GM19035 (cell line): ENCODE results near the gene SDK1.
"Not testable (repeated sequence)": the region's sequence is repeated elsewhere in the genome, so short reads cannot be mapped to it uniquely, and the experiment has no call there.

Experiments used
- ATAC-seq: cut with Tn5 transposase; IDR thresholded peaks from one replicate; pipeline ENCODE4 v1.9.1; 2021; ENCODE audit not compliant: unreplicated experiment

The SDK1 gene

DNA sequence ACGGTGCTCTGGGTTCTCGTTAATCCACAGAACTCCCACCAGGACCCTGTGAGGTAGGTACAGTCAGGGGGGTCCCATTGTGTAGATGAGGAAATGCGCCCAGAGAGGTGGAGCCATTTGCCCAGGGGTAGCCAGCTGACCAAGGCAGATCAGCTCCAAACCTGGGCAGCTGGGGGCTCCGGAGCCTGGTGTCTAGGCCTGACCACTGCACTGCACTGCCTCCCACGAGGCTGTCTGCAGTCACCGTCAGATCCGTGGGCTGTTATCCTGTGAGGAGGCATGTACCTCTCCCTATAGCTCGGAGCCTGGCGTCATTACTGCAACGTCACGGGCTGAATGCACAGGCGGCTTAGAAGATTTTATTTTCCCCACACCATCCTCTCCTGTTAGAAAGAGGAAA lies 969.2 kb downstream of the SDK1 start:
- no peak for ATAC-seq

DNA sequence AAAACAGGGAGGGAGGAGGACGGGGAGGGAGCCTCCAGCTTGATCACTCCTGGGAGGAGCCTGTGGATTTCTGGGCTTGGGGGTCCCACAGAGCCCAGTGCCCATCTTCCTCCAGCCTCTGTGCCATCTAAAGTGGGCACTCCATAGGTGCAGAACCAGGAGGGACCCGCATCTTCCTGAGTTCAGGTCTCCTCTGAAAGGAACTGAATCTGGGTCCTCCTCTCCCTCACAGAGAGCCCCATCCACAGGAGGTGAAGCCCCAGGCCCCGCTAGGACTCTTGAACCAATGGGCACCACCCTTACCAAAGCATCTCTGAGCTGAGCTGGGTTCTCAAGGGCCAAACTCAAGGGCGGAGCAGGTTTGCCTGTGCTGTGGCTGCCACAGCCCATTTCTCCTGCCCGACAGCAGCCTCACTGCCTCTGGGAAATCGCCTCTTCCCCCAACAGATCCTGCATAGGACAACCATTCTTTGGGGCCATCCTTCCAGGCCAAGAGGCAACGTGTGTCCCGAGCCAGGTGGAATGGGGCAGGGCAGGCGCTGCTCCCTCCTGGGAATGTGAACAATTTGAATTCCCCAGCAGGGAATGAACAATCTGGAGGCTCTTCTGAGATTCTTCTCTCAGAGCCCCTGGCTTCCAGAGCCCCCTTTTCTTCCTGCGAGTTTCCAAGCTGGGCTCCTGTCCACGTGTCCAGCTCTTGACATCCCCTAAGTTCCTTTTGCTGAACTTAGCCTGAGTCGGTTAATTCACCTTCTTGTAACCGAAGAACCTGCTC lies 970.1 kb downstream of the SDK1 start:
- ATAC-seq = no peak

DNA sequence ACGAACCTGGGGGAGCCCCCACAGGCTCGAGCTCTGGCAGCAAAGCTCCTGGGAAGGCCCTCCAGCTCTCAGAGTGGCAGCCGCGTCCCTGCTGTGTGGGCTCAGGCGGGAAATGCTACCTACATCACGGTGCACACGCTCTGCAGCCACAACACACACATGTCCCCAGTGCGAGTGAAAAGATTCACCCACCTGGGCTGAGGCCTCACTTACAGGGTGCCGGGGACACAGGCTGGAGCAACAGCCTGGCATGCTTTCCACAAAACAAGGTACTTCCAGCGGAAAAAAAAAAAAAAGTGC lies 970.6 kb downstream of the SDK1 start:
- no peak for ATAC-seq

DNA sequence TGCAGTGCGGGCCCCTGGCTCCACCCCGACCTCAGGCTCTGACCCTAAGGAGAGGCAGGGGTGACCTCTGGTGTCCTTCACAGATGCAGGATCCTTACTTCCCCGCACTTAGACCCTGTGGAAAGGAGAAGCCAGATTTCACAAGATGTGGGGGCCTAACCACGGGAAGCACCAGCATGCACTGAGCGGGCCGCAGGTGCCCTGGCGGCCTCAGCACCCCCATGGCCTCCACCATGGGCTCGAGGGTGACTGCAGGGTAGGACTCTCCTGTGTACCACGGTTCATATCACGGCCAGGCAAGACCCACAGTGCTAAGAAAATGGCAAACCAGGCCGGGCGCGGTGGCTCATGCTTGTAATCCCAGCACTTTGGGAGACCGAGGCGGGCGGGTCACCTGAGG lies 971.1 kb downstream of the SDK1 start:
- no peak for ATAC-seq

DNA sequence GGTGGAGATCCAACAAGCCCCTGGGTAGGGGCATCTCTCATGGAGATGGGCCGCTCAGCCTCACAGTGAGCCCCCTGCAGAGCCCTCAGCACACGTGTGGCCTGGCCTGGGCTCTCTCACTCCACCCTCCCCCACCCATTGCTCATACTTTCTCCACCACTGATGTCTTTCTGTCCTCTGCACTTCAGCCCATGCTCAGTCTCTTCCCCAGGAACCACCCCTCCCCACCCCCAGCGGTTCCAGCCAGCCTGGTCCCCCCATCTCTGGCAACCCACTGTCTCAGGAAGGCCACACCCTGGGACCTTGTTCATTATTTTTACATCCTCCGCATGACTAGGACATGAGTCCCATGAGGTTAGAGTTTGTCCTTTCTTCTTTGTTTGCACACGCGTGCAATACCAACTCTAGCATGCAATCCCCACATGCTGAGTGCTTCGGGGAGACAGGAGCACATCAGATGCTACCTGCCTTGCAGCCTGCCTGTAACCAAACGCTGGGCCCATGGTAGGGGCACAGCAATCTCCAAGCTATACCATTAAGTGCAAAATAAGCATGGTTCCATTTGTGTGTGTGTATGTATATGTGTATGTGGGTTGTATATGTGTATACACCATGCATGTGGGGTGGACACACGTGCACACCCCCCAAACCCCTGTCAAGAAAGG lies 972.6 kb downstream of the SDK1 start:
- ATAC-seq = no peak

DNA sequence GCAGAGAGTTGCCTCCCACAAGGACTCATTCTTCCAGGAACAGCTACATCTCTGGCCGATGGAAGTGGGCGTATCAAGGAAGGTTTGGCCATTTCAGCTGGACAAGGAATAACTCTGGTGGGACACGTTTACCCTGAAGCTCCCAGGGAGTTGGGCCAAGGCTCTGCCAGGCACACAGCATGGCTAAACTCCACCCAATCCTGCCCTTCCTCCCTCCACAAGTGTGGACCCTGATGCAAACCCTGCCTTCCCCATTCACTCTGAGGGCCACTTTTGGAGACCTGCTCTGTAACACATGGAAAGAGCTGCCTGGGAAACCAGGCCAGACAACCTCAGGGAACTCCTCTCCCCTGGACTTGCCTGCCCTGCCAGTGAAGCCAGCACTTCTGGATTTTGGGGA lies 973.2 kb downstream of the SDK1 start:
- no peak for ATAC-seq

DNA sequence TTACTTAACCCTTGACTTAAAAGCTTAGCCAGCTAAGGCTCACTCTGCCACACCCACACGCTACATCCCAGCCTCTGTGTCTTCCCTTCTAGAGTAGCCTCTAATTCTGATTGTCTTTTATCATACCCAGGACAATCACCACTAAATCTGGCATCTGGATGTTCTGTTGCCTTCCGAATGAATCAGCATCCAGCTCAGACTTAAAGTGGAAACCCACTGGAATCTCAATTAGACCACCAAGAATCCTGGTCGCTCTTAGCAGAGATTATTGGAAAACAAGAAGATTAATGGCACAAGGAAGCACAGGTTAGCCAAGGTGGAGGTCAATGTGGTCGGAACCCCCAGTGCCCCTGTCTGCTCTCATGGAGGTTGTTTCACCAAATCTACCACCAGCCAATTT lies 976.9 kb downstream of the SDK1 start:
- no peak for ATAC-seq

DNA sequence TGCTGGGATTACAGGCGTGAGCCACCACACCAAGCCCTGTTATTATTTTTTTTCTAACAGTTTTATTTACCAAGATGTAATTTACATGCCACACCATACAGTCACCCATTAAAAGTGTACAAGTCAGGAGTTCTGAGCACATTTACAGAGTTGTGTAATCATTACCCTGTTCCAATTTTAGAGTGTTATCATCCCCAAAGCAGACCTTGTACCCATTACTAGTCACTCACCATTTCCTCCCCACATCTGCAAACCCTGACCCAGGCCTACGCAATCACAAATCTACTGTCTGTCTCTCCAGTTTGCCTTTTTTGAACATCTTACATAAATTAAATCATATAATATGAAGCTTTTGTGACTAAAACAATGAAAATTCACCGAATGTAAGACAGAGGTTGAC lies 978.2 kb downstream of the SDK1 start:
- no peak for ATAC-seq

DNA sequence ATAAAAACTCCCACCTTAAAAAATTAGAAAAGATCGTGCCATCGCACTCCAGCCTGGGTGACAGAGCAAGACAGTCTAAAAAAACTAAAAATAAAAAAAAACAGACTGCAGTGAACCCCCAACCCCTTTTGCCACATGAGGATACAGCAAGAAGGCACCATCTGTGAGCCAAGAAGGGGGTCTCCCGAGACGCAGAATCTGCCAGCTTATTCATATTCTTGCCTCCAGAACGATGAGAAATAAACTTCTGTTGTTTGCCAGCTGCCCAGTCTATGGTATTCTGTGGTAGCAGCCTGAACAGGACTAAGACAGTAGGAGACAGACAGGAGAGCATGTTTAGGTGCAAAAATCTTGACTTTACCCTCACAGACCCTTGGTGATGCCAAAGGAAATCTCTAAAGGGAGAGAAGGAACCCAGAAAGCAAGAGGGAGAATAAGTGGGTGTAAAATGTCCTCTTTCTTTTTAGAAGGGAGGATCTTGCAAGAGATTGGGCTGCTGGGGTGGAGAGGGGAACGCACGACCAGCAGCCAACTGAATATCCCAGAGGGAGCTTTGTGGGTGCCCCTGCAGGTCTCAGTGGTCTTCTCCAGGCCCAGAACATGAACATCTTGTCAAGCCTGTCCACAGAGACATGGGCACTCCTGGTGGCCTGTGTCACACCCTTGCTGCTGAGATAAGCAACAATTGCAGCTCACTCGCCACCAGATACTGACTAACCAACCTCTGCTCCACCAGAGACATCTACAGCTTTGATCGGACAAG lies 980.4 kb downstream of the SDK1 start:
- no peak for ATAC-seq

DNA sequence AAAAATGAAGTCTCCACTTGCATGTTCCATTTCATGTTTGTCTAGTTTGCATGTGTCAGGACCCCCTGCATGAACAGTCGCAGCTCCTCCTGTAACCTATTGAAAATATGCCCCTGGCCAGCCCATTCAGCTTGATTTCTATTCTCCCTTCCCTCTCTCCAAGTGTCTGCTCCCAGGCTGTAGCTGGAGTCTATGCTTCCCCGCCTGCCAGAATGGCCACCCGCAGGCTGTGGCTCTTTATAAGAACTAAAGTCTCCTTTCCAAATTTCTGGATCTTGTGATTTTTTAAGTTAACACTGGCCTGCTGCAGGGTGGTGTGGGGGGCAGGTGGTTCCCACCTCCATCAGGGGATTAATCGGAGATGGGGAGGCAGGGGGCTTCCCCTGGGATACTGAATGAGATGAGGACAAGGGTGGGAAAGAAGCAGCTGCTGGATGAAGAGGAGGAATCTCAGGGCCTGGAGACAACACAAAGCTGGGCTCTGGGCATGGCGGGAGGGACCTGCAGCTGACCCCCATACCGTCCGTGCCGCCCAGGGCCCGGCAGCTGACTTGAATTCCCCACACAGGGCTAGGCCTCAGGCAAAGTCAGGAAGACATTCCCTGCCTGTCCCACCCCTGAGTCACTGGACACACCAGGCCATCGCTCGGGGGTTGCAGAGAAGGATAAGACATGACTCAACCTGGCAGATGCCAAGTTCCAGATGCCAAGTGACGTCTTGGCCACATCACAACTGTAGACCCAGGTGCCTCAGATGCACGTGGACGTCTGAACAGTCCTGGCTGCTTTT lies 981.6 kb downstream of the SDK1 start:
- no peak for ATAC-seq

DNA sequence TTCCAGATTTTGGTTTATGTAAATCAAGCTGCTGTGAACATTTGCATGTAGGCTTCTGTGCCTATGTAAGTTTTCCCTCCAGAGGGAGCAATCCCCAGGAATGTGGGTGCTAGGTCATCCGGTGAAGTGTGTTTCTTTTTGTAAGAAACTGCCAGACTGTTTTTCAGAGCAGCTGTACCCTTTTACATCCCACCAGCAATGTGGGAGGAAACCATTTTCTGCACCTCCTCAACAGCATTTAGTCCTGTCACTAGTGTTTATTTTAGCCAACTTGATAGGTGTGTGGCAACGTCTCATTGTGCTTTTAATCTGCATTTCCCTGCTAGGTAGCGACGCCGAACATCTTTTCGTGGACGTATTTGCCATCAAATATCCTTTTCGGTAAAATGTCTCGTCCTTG lies 985.3 kb downstream of the SDK1 start:
- no peak for ATAC-seq

DNA sequence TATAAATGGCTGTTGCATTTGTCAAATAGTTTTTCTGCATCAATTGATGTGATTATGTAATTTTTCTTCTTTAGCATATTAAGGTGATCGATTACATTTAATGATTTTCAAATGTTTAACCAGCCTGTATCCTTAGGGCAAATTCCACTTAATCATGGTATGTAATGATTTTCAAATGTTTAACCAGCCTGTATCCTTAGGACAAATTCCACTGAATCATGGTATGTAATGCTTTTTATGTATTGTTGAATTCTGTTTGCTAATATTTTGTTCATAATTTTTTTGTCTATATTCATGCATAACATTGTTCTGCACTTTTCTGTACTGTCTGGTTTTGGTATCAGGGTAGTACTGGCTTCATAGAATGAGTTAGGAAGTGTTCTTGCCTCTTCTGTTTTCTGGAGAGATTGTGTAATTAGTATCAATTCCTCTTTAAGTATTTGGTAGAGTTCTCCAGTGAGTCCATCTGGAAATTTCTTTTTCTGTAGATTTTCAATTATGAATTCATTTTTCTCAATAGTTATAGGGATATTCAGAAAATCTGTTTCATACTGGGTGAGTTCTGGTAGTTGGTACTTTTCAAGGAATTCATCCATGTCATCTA lies 987.8 kb downstream of the SDK1 start:
- no peak for ATAC-seq

DNA sequence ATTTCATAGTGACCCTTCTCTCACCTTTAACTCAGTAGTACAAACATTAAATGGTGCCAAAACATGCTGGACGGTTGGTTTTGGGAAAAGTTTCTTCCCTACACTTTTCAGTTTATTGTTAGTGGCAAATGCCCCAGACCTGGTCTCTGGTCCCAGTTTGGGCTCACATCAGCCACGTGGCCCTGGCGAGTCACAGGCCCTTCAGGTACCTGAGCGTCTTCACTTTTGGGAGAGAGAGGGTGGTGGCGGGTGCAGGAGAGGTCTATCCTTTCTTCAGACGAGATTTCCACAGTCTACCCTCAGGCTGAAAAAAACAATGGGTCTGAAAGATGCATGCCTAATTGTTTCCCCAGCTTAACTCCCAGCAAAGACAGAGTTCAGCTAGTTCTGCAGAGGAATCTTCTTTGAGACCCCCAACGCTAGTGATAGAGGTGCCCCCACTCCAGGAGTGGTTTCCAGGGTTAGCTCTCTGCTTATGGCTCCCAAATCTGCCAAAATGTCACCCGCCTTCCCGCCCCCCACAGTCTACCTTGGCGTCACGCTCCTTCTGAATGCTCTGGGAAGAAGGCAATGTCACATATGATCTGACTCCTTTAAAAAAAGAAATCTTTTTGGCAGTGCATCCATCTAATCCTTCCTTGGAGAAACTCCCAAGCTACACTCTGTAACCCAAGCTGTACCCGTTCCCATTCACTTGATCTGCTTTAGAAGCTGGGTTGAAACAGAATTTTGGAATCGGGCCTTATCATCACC lies 996.3 kb downstream of the SDK1 start:
- ATAC-seq = no peak

DNA sequence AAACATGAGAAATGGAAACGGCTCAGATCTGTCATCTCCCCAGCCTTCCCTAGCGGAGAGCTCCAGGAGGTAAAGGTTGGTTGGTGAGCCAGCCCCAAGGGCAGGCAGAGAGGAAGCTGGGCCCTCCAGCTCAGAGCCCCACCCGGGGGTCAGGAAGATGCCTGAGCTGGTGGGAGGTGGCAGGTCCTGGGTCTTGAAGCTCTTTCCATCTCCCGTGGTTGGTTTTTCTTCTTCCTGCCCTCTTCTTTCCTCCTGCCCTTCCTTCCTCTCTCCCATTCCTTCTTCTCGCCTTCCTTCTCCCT lies 996.8 kb downstream of the SDK1 start:
- ATAC-seq = no peak

DNA sequence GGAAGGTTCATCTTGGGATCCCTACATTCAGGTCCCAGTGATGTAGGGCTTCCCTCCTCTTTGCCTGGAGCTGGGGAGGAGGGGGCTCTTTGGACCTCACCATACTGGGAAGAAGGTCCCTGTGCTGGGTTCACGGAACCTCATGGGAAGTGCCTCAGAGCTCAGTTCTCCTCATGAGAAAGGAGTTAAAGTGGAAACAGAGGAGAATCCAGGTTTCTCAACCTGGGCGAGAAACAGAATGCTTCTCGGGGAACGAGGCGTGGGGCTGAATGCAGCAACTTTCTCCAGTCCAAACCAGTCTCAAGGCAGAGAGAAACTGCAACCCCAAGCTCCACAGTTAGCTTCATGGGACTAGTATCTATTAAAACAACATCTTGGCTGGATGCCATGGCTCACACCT lies 998.4 kb downstream of the SDK1 start:
- ATAC-seq = no peak

DNA sequence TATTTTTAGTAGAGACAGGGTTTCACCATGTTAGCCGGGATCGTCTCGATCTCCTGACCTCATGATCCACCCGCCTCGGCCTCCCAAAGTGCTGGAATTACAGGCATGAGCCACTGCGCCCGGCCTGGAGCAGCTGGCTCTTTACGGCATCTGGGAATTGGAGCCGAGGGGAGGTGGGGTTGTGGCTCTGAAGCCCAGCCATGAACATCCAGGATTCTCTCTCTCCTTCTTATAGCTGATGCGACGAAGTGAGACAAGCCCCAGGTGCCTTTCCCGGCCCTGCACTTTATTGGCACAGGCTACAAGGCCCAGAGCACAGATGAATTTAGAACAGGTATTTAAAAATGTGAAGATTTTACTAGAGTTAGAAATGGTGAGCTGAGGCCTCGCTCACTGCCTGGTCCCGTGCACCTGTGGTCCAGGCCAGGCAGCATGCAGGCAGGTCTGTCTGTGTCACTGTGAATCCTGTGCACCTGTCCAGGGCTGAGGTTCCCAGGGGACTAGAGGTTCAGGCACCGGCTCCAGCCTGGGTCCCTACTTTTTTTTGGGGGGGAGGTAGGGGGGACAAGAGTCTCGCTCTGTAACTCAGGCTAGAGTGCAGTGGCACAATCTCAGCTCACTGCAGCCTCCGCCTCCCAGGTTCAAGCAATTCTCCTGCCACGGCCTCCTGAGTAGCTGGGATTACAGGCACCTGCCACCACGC lies 1001.3 kb downstream of the SDK1 start:
- no peak for ATAC-seq

DNA sequence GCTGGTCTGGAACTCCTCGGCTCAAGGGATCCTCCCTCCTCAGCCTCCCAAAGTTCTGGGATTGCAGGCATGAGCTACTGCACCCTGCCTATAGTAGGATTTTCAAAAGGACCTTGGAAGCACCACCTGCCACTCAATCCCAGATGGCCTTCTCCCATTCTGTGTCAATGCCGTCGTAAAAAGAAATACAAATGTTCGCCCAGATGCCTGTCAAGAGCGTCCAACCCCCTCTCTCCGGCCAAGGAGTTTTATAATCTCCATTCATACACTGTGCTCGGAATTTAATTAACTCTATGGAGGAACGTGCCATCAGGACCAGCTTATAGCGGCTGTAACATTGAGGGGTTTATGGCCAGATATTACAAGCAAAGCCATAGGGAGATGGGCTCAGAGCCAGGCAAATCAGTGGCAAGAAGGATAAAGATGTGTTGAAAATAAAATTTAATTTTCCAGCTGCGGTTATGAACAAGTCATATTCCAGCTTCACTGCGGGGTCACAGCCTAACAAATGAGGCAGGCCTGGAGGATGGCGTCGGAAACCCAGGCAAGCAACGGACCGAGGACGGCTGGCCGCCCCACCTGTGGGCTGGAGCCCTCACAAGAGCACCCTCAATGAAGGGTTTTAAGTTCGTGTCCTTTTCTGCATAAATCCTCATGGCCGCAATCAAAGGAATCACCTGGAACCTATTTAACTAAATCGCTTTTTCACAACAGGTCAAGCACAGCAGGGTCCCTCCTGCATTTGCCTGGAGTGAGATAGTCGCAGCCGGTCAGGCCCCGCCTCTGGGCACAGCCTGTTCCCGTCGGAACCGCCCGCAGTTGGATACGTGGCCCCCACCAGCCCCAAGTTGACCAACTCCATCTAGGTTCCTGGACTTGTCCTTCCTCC lies 1006.5 kb downstream of the SDK1 start:
- no peak for ATAC-seq

DNA sequence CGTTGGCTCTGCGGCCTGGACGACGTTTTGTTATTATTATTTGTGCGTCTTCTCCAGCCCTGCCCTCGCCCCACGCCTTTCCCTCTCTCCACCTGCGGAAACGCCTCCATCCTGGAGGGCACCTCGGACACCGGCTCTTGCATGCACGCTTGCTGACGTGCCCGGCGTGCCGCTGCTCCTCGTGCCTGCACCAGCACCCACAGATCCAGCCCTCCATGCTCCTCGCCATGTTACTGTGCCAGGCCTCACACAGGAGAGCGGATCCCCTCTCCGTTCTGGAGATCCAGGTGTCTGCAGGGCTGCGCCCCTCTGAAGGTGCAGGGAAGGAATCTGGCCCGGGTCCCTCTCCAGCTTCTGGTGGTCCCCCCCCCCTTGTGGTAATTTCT lies 1007.1 kb downstream of the SDK1 start:
- ATAC-seq = no peak

DNA sequence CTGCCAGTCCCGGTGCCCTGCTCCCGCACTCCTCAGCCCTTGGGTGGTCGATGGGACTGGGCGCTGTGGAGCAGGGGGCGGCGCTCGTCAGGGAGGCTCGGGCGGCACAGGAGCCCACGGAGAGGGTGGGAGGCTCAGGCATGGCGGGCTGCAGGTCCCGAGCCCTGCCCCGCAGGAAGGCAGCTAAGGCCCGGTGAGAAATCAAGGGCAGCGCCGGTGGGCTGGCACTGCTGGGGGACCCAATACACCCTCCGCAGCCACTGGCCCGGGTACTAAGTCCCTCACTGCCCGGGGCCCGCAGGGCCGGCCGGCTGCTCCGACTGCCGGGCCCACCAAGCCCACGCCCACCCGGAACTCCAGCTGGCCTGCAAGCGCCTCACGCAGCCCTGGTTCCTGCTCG lies 1012.9 kb downstream of the SDK1 start:
- ATAC-seq = not testable (repeated sequence)
